HPDE6-E6E7 (cell line): ENCODE results near the gene TRIP4.

Experiments used
- DNase-seq: peaks from one replicate; pipeline ENCODE4 v3.0.0; 2011; ENCODE audit warnings: missing footprints; ENCODE audit errors: extremely low spot score

Gene TRIP4

DNA sequence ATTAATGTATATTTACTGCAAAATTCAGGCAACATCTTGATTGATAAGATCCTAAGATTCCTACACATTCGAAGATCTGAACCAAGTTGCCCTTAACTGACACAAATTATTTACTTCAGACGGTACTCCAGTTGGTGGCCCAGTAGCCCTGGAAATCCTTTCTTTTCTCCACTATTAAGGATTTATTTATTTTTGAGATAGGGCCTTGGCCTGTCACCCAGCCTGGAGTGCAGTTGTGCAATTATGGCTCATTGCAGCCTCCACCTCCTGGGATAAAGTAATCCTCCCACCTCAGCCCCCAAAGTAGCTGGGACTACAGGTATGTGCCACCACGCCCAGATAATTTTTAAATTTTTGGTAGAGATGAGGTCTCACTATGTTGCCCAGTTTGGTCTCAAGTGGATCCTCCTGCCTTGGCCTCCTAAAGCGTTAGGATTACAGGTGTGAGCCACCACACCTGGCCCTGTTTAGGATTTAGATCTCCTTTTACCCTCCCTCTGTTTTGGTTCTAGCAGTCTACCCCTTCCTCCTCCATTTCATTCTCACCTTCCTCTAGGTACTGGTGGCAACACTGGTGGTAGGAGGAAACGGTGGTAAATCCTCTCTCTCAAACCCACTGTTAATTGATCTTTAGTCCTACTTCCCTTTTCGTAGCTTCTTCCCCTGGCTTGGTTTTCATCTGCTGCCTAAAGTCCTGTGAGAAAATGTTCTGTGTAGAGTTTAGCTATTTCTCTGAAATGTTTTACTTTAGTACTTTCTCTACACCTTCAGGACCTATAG lies 60.1 kb downstream of the TRIP4 start:
- DNase-seq, result no peak

DNA sequence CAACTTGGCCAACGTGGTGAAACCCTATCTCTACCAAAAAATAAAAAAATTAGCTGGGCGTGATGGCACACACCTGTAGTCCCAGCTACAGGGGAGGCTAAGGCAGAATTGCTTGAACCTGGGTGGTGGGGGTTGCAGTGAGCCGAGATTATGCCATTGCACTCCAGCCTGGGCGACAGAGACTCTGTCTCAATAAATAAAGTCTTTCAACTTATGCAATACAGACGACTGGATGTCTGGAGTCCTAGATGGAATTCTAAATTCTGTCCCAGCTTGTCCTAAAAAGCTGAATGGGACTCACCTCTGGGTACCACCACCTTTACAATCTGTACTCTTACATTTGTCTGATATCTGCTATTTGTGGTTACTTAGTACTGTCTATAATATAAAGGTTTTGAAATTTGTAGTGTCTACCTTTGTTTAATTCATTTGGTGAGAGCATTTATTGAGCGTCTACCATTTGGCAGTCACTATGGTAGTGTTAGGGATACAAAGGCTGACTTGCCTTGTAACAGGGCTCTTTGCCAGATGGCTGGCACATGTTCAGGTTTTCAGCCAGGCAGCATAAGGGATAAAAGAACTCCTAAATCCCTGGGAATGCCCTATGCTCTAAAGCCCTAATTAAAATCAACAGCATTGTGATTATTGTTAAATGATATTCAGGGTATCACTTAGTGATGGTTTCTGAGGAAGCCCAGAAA lies 65.5 kb downstream of the TRIP4 start:
- no peak for DNase-seq

DNA sequence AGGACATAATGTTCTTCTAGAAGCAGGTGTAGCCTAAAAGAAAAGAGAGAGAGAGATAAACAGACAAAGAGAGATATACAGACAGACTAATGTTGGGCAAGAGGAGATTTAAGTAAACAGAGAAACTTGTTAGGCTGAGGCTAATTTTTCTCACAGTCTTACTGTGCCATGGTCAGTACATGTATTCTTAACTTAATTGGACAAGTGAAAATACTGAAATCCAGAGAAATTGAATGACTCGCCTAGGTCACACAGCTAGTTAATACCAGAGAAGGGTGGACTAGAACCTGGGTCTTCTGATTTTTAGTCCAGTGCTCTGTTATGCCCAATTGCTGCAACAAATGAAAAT lies 66.0 kb downstream of the TRIP4 start:
- DNase-seq, result no peak

GRCh38 chr15:64454282-64454681 lies 66.6 kb downstream of the TRIP4 start:
- DNase-seq, result no peak

DNA sequence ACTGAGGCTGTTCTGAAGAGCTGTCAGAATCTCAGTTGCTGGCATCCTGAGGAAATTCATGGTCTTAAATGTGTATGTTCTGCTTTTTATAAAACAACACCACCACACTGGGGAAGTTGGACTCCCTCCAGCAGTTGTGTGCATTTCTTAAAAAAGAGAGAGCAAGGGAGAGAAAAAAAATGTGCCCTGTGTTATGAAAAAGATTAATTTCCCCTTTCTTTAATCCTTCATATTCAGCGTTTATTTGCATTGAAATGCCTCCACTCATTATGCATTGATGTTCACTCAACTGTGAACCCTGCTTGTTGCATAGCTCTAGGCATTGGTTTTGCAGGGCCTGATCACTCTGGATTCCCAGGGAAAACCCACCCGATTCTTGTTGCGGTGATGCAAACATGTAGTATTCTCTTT lies 68.3 kb downstream of the TRIP4 start:
- DNase-seq, result no peak

DNA sequence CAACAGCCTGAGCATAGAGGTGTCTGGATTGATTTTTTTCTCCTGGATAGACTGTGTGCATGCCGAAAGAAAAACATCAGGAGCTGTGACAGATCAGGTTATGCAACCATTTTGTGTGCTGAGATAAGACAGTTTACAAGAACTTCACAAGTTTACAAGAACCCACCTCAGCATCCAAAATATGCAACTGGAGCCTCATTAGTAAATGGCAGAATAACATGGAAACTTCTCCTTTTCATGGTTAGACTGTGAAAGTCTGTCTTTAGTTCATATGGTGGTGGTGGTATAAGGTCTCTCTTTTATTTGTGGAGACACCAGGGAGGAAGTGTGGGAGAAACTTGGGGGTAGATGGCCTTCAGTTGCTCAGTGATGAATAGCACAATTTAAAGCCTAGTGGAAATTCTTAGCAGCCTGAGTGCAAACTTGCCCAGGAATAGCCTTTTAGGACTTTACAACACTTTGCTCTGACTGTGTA lies 69.0 kb downstream of the TRIP4 start:
- no peak for DNase-seq

DNA sequence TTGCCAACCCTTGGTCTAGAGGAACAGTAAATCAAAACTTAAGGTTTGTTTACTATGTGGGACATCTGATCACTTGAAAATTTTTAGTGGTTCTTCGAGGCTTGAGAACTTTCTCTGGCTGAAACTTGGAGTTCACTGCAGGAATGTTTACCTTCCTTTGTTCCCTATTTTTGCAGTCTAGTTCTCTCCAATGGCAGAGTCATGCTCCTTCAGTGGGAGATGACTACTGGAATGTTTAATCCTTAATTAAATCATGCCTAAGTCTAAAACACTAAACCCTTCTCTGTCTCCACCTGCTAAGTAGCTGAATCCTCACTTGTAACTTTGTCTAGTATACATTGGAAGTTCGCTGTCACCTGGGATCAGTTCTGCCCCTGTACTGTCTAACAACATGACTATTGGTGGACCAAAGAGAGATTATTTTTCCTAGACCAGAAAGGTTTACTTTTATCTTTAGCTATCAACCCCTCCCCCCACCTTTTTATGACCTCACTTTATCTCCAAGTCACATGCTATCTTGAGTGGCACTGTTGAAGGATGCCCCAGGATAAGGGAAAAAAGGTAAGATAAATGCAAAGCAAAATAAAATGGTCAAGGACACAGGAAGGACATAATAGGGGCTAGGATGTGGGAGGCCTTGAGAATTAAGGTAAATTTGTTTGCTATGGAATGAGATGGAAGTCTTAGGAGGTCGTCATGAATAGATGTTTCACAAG lies 71.6 kb downstream of the TRIP4 start:
- no peak for DNase-seq

- peak; percentile 98 for DNase-seq
Observed at GRCh38 chr15:64460206-64460723, 72.6 kb downstream of the TRIP4 start, which contains the start of gene ZNF609. Gene ZNF609, plus strand, starts transcription at chr15:64460578. Its CDS starts 38,842 bp downstream, at chr15:64499420.

DNA sequence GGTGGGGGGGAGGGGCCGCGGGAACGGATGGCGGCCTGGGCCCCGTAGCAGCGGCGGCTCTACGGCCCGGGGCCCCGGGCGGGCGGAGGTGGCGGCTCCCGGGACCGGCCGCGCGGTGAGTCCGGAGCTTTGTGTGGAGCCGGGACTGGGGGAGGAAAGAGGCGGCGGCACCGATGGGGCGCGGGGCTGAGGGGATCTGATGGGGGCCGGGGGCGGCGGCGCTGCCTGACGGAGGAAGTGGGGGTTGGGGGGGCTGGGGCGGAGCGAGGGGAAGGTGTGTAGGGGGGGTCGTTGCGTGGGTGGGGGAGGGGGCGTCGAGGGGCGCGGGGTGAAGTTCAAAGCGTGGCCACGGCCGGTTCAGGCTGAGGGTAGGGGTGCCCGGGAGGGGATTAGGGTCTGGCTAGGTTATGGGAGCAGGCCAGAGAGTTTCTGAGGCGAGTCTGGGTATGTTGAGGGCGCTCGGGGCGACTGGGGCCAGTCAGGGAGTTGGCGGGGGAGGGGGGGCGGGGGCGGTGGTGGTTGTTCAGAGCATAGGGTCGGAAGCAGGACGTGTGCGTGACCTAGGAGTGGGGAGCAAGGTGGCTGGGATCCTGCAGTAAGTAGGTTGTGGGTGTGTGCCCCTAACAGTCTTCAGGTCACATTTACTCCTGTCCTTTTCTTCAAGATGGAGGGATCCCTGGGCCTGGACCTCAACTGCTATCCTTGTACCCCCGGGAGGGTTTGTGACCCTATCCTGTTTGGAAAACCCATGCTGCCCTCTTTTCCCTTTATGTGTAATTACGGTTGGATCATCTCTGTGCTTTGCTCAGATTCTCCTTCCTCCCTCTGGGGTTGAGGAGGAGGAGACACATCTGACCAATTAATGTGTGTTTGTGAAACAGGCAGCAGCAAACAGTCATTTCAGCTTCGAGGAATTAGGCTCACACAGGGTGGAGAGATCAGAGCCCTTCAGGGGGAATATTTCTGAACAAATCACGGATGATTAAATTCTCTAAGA lies 73.4 kb downstream of the TRIP4 start:
- peak; percentile 64 for DNase-seq

DNA sequence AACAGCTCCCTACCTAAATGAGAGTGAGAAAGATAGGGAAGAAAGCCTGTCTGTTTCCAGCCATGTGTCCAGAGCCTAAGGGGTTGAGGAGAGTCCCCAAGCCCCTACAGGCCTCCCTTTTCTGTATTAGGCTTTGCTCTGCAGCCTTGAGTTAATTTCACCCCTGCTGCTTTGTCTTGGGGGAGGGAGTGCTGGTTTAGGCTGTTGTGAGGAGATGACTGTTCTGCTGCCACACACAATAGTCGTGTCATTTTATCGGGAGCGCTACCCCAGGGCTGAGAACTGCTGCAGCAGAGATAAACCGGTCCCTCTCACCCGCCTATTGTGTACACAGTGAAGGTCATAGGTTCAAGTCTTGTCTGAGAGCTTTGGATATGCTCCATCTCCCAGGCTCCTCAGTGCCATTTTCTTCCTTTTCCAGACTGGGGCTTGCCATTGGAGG lies 74.1 kb downstream of the TRIP4 start:
- DNase-seq, result peak; percentile 21

DNA sequence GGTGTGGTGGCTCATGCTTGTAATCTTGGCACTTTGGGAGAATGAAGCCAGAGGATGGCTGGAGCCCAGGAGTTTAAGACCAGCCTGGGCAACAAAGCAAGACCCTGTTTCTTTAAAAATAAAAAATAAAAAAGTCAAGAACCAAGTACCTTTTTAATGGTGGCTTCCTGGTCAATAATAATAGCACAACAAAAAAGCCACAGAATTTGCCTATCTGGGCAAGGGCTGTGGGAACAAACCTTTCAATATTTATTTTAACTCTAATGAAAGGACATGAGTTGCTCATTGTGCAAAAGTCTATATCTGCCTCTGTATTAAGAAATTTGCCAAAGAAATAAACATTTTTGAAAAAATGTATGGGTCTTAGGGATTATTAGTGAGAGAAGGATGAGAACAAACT lies 74.9 kb downstream of the TRIP4 start:
- DNase-seq, result no peak

DNA sequence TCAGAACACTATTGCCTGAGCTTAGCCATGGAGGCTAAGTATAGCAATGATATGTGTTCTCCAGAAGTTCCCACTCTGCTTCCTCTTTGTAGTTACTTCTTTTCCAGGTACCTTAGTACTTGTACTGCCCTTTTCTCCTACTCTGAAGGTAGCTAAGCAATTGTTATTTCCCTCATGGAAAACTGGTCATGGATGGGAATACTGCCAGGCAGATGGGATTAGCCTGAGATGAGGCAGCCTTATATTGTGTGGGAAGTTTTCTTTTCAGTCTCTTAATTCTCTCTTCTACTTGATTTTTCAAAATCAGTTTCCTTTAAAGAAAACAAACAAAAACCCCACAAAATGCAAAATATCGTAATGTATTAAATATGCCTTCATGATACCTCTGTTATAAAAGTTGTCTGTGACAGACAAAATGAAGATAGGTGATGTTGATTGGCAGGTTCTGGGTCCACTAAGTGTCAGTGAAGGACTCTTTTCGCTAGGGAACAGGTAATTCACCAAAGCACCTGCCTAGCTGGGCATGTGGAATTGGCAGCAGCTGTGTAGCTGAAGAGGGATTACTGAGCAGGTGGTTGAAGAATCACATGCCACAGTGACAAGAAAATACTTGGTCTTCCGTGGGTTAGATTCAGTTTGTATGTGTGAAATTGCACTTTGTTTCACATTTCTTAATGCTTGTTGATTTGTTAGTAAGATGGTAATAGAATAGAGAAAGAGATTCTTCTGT lies 76.8 kb downstream of the TRIP4 start:
- DNase-seq, result no peak

GRCh38 chr15:64466408-64467141 lies 78.9 kb downstream of the TRIP4 start:
- DNase-seq, result no peak

DNA sequence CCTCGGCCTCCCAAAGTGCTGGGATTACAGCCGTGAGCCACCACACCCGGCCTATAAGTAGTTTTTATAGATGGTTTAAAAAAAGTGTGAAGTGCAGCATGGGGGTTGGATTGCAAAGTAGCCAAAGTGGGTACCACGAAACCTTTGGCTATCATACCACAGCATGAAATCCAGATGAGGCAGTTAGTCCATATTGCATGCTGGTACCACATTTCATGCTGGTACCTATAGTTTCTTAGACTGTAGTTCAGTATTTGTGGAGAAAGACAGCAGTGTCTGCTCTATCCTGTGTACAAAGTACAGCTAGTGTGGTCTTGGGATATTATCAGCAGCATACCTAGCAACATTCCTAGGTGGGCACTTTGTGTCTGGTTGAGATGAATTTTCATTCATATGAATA lies 84.5 kb downstream of the TRIP4 start:
- no peak for DNase-seq

DNA sequence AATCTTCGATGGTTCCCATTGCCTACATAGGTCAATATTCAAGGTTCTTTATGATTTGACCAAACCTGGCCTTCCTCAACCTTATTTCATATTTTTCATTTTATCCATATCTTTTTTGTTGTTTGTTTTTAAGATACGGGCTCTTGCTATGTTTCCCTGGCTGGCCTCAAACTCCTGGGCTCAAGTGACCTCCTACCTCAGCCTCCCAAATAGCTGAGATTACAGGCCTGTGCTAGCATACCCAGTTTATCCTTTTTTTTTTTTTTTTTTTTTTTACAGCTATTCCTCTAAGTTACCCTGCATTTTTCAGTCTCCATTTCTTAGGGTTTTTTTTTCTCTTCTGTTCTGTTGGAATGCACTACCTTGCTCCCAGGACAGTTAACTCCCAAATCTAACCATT lies 87.2 kb downstream of the TRIP4 start:
- DNase-seq, result no peak

DNA sequence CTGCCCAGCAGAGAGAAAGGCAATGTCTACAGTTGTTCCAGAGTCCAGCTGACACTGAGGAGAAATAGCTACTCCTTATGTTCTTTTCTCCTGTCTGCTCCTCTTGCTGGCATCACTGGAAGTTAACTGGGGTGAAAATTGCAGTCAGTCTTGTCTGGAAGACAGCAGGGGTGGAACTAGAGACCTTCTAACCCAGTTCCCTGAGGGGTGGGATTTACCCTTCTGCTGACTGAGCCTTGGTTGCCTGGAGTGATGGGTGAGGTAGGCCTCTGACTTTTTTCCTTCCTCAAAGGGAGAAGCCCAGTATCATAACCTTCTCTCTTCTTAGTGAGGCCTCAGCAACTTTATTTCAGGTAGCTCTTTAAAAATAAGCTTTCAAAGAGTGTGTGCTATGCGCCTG lies 88.9 kb downstream of the TRIP4 start:
- DNase-seq, result no peak

DNA sequence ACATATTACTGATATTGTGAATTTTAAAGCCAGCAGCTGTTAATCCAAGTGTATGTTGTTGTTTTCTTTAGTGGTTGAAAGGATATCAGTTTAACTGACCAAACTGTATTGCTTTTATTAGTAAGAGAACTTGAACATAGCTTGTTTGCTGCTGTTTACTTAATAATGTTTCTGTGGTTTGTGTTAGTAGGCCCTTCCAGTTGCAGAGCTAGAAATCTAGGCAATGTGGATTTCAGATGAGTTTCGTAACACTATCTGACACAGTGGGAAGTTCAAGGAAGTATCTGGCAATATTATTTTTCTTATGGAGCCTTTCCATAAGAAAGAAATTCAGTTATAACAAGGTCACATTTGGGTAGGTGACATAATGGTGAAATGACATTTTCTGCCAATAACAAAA lies 91.2 kb downstream of the TRIP4 start:
- DNase-seq, result no peak

- no peak for DNase-seq
Observed at GRCh38 chr15:64480891-64481290, 93.3 kb downstream of the TRIP4 start.

DNA sequence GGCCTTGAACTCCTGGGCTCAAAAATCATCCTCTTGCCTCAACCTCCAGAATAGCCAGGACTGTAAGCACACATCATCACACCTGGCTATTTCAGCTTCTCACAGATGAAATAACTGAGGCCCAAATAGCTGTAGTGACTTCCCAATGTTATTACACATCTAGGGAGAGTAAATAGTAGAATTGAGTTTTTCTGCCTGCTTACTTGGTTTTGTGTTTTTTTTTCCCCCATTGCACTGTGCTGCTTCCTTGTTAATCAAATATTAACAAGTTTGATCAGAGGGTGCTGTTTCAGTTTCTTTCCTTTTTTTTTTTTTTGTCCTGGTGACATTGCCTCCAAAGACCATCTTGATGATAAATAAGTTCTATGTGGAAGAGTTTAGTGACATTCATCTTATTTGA lies 96.1 kb downstream of the TRIP4 start:
- no peak for DNase-seq

GRCh38 chr15:64485796-64486195 lies 98.2 kb downstream of the TRIP4 start:
- DNase-seq, result no peak
